ENCODE measurements around the gene TLK2.

DNA sequence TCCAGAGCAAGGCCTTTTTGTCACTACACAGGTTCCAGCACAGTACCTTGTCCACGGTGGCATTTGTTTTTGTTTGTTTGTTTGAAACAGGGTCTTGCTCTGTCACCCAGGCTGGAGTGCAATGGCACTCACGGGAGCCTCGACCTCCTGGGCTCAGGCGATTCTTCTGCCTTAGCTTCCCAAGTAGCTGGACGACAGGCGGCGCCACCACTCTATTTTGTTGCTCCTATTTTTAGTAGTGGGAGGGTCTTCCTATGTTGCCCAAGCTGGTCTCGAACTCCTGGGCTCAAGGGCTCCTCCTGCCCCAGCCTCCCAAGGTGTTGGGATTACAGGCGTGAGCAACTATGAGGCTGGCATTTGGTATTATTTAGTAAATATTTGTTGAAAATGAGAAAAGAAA lies 159.2 kb downstream of the TLK2 start:
- TF ChIP-seq, protein P1, sequence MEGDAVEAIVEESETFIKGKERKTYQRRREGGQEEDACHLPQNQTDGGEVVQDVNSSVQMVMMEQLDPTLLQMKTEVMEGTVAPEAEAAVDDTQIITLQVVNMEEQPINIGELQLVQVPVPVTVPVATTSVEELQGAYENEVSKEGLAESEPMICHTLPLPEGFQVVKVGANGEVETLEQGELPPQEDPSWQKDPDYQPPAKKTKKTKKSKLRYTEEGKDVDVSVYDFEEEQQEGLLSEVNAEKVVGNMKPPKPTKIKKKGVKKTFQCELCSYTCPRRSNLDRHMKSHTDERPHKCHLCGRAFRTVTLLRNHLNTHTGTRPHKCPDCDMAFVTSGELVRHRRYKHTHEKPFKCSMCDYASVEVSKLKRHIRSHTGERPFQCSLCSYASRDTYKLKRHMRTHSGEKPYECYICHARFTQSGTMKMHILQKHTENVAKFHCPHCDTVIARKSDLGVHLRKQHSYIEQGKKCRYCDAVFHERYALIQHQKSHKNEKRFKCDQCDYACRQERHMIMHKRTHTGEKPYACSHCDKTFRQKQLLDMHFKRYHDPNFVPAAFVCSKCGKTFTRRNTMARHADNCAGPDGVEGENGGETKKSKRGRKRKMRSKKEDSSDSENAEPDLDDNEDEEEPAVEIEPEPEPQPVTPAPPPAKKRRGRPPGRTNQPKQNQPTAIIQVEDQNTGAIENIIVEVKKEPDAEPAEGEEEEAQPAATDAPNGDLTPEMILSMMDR (IDR thresholded peaks at IDR 0.05) = no peak
- TF ChIP-seq POLR2A (IDR thresholded peaks at IDR 0.05) (no peak), POLR2AphosphoS5 (IDR thresholded peaks at IDR 0.05) (no peak), EP300 (IDR thresholded peaks at IDR 0.05) (no peak)

Measured in sigmoid colon (tissue), 4 donors.